SIG-M5 treated with dmso at 0.1 percent for 504 hours (cell line): ENCODE measurements around the gene INPP5E.

Experiments
- DNase-seq: peaks from one replicate; lab custom pipeline; 2025; ENCODE audit not compliant: unreplicated experiment; lab: John Stamatoyannopoulos, UW

The INPP5E gene

GRCh38 chr9:136473354-136473721 is 33.7 kb upstream of the INPP5E start:
- no peak for DNase-seq

DNA sequence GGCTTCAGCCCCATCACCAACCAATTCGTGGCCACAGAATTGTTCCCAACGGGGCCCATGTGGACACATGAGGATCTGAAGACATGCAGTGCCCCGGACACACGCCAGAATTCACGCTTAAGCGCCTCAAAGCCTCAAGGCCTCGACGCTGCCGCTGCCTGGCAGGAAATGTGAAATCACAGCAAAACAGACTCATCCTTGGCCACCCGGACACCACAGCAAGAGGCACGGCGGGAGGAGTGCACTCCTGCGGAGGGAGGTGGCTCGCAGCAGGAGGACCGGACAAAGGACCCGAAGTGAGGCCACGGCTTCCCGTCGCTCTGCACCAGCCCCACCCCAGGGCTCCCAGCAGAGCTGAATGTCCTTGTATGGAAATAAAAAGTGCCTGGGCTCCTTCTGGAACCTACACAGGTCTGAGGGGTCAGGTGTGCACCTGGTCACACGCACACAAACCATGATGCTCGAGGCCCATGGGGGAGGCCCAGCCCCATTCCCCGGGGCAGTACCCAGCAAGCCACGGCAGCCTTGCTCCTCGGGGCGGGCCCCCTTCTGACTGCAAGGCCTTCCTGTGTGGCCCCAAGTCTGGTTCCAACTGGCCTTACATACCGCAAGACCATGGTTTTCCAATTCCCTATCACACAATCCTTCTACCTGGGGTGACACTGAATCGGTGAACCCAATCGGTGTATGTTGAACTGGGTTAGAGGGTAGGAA is 33.2 kb upstream of the INPP5E start:
- no peak for DNase-seq

- DNase-seq = no peak
These were observed 32.3 kb upstream of the INPP5E start for GRCh38 chr9:136471802-136472487.

DNA sequence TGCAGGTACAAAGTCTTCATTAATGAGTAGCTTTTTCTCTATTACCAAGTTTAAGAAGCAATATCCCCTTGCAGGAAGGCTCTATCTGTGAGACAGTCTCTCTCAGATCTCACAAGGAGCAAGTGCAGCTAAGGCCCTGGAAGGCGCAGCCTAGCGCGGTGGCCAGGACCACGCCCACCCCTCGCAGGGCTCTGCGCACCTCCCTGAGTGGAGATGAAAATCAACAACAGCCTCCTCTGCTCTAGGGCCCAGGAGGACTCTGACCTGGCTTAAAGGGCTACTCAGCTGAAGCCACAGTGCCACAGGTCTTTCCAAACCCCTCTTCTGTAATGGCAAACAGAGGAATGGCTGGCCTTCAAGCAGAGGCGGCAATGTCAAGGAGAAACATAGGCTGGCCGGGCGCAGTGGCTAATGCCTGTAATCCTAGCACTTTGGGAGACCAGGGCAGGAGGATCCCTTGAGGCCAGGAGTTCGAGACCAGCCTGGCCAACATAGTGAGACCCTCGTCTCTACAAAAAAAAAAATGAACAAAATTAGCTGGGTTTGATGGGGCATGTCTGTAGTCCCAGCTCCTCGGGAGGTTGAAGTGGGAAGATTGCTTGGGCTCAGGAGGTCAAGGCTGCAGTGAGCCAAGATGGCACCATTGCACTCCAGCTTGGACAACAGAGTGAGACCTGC is 31.3 kb upstream of the INPP5E start:
- no peak for DNase-seq

- no peak for DNase-seq
These were observed 30.7 kb upstream of the INPP5E start for GRCh38 chr9:136470356-136470755.

GRCh38 chr9:136467766-136468165 is 28.1 kb upstream of the INPP5E start:
- no peak for DNase-seq

DNA sequence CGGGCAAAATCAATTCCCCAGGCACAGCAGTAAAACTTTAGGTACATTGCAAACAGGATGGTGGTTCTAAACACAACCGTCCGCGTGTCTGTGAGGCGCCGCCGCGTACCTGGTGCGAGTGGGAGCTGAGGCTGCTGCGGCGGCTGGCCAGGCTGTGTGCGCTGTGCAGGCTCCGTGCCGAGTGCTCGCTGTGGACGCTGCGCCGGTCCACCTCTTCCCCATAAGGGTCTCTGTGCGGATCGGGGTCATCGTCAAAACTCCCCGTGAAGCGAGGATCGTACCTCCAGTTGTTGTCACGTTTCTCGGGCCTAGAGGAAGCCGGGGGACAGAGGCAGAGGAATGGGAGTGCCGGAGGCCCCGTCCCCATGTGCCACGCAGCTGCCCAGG is 26.5 kb upstream of the INPP5E start:
- no peak for DNase-seq

- no peak for DNase-seq
These were observed 26.0 kb upstream of the INPP5E start for GRCh38 chr9:136465500-136466154.

DNA sequence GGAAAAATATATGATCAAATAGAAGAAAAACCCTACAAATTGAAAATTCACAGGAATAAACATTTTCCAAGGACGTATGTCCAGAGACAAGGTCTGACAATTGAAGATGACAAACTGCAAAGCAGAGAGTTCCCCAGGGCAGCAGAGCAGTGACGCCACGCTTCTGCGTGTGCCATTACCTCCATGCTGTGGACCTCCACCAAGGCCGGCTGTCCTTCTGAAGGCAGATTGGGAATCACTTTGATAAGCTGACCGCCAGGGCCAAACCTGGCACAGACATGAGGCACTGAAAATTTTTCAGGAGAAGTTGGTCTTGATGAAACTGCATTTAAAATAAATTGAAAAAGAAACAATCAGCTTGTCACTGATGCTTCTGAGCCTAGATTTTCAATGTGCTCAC is 24.6 kb upstream of the INPP5E start:
- DNase-seq = no peak

DNA sequence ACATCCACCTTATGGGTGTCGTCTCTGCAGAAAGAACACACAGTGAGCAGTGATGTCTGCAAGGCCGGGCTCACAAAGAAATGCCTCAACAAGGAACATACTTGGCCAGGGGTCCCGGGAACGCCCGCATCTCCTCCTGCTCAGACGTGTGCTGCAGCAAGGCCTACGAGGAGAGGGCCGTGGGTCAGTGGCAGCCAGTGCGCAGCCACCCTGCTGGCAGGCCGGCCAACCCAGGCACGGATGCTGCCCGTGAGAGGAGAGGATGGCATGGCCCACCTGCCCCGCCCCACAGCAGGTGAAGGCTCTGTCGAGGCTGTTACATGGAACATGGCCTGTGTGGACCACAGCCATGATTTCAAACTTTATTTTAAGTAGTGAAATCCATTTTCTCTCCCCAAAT is 23.9 kb upstream of the INPP5E start:
- no peak for DNase-seq

GRCh38 chr9:136462664-136463063 is 23.0 kb upstream of the INPP5E start:
- DNase-seq = no peak

GRCh38 chr9:136460772-136461325 is 21.2 kb upstream of the INPP5E start:
- no peak for DNase-seq

DNA sequence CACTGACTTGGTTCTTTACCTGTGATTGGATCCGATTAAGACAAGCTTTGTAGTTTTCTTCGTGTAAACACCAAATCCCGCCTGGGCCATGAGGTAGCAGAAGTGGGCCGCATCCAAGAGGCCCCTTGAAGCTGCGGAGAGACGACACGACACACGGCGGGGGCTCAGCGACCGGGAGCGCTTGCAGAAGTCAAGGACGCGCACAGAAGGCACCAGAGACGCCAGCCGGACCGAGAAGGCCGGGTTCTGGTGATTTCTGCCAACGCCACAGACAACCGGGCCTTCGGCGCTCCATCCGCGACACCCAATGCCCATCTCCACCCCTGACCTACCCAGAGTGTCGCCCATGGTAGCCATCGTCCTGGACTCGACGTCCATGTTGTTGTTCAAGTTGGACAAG is 19.8 kb upstream of the INPP5E start:
- no peak for DNase-seq

DNA sequence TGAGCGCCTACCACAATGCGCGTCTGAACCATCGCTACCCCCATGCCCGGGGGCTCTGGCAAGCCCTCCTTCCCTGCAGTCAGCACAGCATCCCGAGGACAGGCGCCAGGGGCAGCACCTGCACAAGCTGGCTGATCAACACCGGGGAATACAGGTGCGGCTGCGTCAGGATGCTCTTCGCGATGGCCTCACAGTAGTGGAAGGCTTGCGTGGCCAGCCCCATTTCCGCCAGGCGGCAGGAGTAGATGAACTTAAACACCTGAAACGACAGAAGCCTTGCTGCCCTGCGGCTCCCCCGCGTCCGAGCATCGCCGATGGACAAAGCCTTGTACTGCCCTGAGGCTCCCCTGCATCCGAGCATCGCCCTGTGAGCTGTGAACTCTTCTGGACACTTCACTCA is 17.7 kb upstream of the INPP5E start:
- DNase-seq = no peak

GRCh38 chr9:136456258-136456657 is 16.6 kb upstream of the INPP5E start:
- DNase-seq = no peak

DNA sequence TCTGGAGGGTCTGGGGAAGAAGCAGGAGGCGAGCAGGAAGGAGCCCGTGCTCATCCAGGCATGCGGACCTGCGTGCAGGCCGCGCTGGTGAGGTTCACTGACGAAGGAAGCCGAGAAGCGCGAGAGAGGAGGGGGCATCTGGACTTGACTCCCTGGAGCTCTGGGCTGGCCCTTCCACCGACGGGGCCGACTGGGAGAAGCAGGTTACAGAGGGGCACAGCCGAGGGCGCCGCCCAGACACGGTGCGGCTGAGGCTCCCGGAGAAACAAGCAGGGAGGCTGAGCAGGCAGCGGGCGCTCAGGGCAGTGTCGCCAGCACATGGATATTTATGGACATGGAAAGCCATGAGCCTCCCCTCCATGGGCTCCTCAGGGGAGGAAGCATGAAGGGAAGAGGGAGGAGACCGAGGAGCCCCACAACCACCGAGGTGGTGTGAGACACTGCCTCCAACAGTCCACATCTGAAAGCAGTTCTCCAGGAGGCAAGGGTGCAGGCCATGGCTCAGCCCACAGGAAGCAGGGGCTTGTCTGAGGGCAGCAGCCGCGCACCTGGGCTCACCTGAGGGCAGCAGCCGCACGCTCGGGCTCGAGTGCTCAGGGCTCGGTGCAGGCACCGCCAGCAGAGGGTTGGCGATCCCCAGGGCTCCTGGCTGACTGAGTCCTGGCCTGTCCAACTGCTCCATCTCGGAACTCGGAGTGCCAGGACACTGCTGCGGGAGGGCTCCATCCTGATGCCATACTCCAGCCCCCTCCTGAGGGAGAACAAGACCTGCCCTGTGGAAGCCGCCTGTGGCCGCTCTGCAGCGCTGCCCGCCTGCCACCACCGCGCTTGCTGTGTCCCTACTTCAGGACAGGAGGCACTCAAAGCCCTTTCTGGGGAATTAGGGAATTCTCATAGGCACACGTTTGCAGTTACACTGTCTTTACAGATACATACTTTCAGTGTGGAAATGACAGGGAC is 15.7 kb upstream of the INPP5E start:
- no peak for DNase-seq

DNA sequence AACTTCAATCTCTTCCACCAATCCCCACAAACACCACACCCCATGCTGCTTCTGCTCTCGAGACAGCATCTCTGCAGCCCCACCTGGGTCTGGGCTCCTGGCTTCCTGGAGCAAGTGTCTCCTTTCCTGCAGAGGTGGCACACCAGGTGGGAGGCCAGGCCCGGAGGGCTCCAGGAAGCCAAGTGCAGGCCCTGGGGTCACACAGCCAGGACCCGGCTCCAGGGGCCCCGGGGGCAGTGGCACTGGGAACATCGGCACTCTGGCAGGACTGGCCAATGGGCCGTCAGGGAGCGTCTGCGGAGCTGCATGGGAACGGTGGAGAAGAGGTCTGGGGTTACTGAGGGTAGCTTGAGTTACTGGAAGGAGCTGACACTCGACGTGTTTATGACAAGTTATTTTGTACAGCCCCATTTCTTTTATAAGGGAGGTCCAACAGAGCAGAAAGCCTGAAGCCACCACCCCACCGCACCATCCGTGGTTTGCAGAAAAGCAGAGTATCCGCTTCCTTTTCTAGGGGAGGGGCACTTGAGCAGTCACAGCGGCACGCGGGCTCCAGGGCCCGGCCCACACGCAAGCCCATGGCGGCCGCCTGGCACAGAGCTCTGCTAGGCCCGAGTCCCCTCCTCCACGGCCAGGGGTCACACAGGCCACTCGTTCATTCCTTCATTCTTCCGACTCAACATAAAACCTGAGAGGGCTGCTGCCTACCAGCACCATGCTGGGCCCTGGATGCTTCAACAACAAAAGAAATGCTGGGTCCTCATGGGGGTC is 14.6 kb upstream of the INPP5E start:
- DNase-seq = no peak

DNA sequence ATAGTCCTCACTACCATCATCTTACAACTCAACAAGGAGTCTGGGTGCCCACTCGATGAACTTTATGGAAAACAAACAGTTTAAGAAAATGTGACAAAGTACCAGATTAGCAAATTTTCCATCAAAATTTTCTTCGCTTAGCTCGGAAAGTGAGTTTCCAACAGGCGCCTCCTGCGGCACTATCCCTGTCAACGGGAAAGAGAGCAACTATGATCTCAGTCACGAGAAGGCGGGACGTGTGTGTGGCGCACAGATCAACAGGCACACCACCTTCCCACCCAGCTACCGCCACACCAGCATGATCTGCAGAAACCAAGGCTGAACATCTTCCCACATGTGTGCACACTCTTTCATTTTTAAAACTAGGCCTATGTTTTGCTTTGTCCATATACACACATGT is 13.7 kb upstream of the INPP5E start:
- no peak for DNase-seq

DNA sequence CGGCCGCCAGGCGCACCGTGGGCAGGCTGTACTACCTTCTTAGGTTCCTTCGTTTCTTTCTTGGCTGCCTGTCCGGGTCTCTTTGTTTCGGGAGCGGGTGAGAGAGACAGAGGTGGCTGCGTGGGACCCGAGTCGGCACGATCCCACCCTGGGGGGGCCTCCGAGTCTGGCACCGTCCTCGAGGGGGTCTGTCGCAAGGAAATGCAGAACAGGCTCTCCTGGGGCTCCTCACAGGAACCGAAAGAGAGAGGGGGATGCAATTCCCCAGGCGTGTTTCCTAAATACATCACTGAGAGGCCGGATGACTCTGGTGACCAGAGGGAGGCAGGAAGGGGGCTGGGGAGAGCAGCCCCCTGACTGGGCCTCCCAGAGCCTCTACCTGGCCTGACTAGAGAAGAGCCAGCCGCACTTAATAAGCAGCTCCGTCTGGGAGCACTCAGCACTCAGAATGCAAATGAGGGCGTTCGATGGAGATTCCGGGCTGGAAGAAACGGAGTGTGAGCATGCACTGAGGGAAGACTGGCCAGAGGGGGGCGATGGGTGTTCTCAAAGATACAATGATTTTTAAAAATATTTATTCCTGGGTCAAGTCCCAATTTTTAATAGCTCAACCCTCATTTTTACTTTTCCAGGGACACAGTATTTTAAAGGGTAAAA is 11.7 kb upstream of the INPP5E start:
- no peak for DNase-seq
